ENCODE data around the gene MTCL1.

GRCh38 chr18:8792688-8793316 lies 87.4 kb downstream of the MTCL1 start:
- TF ChIP-seq CTCF (IDR thresholded peaks at IDR 0.05; ENCODE audit: low read length) (no peak), EZH2 (IDR thresholded peaks at IDR 0.05; ENCODE audit: borderline replicate concordance, low read length) (no peak)
